Middle frontal gyrus (tissue), 1 donor: ENCODE results near the gene CCNDBP1.

Source experiments
- DNase-seq: peaks from one replicate; pipeline ENCODE4 v3.0.0-alpha.2; 2015; ENCODE audit warnings: low spot score; ENCODE audit errors: extremely low spot score

CCNDBP1 gene

GRCh38 chr15:43243020-43243645 is 57.9 kb downstream of the CCNDBP1 start:
- no peak for DNase-seq

DNA sequence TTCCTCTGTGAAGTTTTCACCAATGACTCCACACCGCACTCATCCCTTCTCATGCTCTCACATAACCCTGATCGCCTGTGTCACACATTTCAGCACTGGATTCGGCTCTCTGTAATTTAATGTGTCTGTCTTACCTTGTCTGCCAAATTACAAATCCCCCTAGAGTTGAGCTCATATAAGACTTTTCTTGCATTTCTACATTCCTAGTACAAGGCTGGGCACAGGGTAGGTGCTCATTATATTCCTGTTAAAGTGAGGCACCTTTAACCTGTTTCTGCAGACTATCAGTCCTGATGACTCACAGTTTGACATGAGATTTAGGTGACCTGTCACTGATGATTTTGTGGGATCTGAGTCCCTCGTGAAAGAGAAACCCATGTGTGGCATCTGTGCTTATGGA is 58.9 kb downstream of the CCNDBP1 start:
- DNase-seq = no peak

GRCh38 chr15:43246261-43246774 is 61.1 kb downstream of the CCNDBP1 start:
- no peak for DNase-seq
